Hepatocyte (in vitro differentiated cells): ENCODE measurements around the gene TSR2.

Experiments used
- CTCF ChIP-seq: fragments of 200-600 bp; sonication (generic); IDR thresholded peaks from 2 replicates; pipeline ENCODE4 v1.5.1; 2016; ENCODE audit warnings: antibody characterized with exemption, mild to moderate bottlenecking; ENCODE audit not compliant: poor library complexity
- EZH2 ChIP-seq: fragments of 200-600 bp; sonication (generic); IDR thresholded peaks from 2 replicates; pipeline ENCODE4 v1.6.1; 2016; ENCODE audit warnings: antibody characterized with exemption, mild to moderate bottlenecking, borderline replicate concordance
- EZH2phosphoT487 ChIP-seq: fragments of 200-600 bp; sonication (generic); IDR thresholded peaks from one replicate; pipeline ENCODE4 v1.6.1; 2018; ENCODE audit warnings: antibody characterized with exemption, mild to moderate bottlenecking, low read depth, moderate library complexity; ENCODE audit not compliant: unreplicated experiment, severe bottlenecking

GRCh38 chrX:54446084-54446483, 5.9 kb downstream of the TSR2 start:
- TF ChIP-seq EZH2 (no peak), EZH2phosphoT487 (no peak), CTCF (no peak)
